Fibroblast of skin of right biceps (primary cell): ENCODE measurements around the gene SPINDOC.

Experiments
- DNase-seq: peaks from one replicate; pipeline ENCODE4 v3.0.0-alpha.2; 2013

The SPINDOC gene

DNA sequence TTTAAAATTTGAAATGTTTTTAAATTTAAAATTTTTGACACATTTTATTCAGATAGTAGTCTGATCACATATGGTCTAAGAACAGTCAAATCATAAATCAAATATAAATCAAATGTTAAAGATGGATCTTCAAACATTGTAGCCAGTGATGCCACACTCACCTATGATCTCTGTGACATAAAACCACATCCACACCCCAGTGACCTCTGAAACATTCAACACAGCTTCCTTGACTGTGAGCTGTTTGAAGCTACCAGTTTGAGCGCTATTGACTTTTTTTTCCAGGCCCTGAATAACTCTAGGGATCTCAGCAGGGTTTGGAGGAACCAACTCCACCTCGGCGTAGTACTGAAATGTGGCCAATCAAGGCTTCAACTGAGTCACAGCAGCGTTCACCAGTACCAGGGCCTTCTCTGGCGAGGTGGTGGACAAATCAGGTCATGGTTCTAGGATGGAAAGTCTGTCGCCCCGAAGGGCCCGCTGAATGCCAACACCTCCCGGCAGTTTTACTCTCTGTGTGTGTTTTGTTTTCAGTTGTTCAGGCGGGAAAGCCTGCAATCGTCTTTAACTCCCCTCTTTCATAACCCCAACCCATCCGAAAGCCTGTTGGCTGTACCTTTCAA, 21.4 kb downstream of the SPINDOC start:
- no peak for DNase-seq

DNA sequence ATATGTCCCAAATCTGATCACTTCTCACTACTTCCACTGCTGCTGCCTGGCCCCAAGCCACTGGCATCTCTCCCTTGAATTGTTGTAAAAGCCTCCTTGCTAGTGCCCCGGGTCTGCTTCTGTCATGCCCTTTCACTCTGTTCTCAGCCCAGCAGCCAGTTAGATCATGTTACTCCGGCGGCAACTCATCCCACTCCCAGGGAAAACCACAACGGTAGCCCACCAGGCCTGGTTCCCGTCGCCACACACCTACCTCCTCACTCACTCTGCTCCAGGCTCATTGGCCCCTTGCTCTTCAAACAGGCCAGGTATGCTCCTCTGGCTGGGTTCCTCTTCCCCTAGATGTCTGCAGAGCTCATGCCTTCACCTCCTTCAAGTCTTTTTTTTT, 21.9 kb downstream of the SPINDOC start:
- DNase-seq: no peak

DNA sequence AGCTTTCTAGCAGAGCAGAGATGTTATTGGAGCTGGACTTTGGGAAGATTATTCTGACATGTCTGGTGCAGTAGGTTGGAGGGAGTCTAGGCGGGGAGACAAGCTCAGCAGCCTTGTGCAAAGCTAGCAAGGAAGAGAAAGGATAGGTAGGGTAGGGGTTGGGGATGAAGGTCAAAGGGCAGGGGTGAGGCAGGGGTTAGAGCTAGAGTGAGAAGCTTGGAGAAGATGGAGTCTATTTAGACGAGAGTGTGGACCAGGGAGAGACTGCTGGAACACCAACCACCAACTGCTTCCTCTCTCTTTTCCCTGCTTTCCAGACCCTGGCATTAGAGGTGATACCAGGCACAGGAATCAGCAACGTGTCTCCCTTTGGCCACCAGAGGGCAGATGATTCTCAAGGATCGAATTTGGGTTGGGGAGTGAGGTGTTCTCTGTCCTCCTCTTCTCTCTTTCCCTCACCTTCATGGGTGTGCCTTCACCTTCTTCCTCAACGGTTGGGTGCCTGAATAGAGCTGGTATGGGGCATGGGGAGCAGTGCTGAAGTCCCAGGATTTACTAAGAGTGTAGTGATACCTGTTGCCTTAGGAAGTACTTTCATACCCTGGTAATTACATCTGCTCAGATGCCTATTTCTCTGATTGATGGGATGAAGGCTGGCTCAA, 23.9 kb downstream of the SPINDOC start:
- peak; percentile 69 for DNase-seq

DNA sequence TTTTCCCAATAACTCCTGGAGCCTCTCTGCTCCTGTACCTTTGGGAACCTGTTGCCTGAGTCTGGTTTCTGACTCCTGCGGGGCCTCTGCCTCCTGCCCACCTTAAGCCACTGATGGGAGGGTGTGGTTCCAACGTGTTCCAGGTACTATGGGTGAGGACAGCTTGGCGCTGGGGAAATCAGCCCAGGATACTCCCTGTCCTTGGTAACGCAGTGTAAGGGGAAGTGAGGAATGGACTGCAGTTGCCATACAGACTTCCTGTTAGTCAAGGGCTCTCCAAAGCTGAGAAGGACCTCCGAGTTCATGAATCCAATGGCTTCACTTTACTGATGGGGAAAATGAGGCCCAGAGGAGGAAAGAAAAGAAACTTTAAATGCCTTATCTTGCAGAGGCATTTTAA, 24.5 kb downstream of the SPINDOC start:
- no peak for DNase-seq

DNA sequence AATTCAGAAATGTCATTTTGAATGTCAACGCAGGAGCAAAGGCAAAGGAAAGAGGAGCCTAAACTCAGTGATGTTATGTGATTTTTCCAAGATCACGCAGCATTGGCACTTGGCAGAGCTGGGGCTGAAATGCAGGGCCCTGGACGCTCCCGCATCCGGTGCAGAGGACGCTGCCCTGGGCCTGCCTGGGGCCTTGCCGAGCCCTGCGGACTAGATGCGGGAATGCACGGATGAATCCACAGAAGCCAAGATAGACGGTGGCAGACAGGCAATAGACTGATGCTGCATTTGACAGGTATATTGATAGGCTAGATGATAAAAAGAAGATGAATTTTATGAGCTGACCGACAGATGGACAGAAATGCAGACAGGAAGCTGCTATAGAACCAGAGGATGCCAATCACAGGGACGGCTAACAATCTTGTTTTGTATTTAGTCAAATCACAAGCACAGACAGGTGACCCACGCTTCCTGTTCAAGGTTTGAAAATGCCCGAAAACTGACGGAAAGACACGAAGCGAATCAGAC, 25.0 kb downstream of the SPINDOC start:
- DNase-seq: no peak

DNA sequence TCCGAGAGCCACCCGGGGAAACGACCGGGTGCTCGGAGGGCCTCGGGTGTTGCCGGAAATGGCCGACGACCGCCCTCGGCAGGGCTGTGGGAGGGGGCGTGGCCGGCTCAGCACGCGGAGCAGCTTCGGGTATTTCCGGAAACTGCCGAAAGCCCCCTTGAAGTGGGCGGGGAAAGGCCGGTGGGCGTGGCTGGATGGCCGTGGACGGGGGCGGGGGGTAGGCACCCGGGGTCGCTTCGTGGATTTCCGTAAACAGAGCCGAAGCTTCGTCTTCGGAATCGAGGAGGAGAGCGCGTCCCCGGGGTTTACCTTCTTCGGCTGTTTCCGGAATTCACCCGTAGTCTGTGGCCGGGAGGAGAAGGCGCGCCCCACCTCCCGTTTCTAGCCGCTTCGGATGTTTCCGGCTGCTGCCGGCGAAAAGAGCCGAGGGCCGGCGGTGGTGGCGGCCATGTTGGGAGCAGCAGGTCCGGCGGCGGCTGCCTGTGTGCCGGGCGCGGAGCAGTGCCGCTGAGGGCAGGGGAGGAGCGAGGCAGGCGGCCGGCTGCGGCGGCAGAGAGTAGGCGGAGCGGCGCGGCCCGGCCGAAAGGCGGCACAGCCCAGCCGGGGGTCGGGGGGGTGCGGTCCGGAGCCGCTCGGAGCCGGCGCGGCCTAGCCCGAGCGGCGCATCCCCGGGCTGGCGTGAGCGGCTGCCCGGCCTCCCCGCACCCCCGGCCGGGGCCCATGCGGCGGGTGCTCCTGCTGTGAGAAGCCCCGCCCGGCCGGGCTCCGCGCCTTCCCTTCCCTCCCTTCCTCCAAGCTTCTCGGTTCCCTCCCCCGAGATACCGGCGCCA, 25.6 kb downstream of the SPINDOC start, which contains the start of gene MARK2:
TSS of gene MARK2 (plus strand) at position 433 of the 830 bp plus-strand sequence. CDS start at position 830, 397 bp downstream.
- peak; percentile 98 for DNase-seq

DNA sequence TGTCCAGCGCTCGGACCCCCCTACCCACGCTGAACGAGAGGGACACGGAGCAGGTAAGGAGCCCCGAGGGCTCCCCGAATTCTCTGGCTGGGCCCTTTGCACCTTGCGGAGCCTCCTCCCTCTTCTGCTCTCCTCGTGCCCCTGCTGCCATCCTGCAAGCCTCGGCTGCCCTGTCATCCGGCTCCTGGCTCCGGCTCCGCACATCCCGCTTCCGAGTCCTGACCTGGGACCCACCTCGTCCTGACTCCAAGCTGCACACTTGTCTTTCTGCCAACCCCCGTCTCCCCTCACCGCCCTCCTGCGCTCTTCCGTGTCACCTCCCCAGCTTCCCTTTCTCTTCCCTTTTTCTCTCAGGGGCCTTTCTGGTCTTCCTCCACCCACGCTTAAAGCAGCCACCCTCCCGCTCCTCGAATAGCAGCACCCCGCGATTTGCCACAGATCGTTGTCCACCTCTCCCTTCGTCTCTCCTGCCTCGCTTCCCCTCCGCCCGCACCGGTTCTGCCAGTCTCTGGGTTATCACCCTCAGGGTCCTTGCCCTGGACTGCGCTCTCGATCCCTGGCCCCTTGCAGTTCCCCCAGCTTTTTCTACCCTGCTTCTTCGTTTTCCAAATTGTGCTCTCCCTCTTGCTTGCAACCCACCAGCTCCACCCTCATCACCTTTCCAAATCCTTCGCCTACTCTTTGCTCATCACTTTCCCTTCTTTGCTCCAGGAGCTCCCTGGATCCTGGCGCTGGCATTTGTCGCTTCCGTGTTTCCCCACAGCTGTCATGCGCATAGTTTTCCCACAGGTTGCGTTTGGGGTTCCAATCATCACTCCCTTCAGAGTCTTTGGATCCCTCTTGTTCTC, 26.5 kb downstream of the SPINDOC start:
- DNase-seq: peak; percentile 10

DNA sequence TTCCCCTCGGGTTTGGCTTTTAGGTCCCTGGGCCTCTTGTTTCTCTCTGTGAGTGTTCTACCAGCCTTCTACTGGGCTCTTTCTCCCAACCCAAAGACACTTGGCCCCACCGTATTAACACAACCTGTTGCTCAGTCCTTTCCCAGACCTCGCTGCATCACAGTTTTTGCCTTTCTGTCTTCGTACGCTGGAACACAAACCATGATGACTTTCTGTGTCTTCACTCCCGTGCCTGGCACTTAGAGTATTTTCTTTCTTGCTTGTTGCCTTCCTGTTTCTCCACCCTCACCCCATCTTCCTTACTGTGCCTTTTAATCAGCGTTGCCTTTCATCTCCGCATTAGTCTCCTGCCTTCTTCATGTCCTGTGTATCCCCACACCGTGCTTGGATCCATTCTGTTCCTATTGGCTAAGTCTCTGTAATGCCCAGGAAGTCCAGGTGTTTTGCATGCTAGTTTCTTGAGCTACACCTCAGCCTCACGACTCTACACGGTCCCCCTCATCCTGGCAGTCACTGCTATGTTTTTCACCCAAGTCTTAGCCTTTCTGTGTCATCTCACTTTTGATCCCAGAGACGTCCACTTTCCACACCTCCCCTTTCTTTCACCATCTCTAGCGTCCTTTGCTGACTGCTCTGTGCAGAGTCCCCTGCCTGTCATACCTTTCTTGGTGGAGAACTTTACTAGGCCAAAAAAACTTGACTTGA, 27.3 kb downstream of the SPINDOC start:
- DNase-seq: no peak

DNA sequence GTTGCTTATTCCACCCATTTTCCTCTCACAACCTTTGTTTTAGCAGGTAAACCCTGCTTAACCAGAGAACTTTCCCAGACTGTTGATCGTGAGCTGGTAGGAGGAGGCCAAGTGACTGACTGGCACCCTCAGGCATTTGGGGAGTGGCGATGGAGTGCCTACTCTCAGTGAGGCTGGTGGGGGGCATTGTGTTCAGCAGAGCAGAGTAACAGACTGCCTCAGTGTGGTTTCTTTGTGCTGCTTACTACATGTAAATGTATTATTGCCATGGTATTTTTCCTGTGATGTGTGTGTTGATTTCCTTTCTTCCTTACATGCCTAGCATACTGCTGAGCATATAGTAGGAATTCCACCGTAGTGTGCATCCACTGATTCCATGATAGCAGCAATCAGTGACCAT, 28.3 kb downstream of the SPINDOC start:
- DNase-seq: peak; percentile 47

DNA sequence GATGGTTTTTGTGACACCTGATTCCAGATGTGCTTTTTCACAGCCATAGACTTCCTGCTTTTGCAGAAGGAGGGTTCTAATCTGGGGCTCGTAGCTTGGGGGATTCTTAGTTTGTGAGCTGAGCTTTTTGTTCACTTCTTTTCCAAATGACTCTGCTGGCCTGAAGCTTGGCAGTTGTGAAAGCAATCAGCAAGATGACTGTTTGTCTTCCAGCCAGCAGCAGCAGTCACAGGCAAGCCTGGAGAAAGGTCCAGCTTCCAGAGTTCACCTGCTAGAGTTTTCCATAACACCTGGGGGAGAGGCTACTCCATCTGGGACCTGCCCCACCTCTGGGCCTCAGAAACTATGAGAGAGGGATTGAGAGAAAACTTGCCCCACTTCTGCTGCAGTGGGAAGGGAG, 29.8 kb downstream of the SPINDOC start:
- DNase-seq: no peak

DNA sequence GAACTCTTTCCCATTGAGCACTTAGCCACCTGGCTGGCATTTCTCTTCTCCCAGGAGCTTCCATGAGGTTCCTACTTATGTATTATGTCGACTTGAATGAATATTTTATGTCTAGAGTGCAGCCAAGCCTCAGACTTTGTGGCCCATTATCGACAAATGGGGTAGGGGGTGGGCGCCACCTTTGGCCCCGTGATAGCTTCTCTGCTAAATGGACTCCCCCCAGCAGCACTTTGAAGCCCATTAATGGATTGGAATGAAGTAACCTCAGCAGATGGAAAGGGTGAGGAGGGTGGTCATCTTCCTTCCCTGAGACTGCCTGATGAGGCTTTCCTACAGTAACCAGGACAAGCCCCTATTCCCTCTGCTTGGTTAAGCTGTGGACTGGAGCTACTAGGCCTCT, 31.6 kb downstream of the SPINDOC start:
- no peak for DNase-seq

DNA sequence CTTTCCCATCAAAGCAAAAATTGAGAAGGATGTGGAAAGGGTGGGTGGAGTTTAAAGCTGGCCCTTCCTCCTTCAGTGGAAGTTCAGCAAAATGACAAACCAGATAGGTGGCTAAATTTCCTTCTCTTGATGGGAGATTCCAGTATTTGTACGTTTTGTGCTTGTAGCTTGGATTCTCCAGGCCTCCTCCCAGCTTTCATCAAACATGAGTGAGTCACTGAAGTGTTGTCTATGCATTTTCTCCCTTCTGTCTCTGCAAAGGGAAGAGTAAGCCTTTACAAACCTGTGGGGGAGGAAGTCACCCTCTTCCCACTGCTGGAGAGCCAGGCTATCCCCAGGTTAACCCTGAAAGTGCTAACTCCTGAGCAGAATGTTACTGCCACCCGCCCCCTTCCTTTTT, 32.0 kb downstream of the SPINDOC start:
- peak; percentile 82 for DNase-seq

DNA sequence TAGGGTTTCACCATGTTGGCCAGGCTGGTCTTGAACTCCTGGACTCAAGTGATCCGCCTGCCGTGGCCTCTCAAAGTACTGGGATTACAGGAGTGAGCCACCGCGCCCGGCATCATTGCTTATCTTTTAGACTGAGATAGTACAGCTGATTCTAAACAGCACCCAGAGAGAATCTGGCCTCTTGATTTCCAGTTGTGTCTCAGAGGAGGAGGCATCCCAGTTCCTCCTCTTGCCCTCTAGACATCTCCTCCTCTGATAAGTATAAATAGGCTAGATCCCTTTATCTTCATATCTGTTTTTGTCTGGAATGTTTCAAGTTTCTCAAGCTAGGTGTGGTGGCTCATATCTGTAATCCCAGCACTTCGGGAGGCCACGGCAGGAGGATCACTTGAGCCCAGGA, 32.7 kb downstream of the SPINDOC start:
- no peak for DNase-seq

DNA sequence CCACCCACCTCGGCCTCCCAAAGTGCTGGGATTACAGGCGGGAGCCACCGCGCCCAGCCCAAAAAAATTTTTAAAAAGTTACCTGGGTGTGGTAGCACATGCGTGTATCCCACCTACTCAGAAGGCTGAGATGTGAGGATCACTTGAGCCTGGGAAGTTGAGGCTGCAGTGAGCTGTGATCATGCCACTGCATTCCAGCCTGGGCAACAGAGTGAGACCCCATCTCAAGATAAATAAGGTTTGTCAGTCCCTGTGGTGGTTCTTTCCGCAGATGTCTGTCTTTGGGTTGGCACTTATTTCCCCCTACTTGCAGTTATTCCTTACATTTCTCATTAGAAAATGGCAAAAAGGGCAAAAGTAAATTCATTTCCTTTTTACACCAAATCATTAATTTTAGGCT, 33.6 kb downstream of the SPINDOC start:
- DNase-seq: no peak

DNA sequence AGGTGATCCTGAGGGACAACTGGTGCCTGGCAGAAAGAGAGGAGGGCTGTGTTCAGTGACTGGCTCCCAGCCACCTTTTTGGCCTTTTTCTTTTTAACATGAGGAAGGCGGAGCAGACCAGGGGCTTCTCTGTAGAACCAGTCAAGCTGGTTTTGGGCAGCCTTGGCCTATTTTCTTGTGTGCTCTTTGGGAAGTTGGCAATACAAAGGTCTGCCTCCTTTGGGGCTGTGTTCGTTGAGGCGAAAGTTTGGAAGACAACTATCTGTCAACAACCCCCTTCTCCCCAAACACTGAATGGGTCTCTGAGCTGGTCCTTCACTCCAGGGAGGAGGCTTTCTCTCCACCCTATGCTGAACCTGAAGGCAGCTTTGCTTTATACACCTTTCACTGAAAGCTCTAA, 34.1 kb downstream of the SPINDOC start:
- DNase-seq: no peak

DNA sequence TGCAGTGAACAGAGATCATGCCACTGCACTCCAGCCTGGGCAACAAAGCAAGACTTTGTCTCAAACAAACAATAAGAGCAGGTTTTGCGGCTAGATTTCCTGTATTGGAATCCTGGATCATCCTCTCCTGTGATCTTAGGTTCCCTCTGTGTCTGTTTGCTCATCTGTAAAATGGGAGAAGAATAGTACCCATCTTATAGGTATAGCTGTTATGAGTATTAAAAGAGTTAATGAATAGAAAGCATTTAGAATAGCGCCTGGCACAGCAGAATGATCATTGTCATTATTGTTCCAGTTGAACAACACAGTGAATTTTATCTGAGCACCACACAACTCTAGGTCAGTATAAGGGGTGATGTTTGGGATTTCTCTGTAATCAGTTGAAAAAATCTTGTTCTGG, 36.4 kb downstream of the SPINDOC start:
- no peak for DNase-seq

DNA sequence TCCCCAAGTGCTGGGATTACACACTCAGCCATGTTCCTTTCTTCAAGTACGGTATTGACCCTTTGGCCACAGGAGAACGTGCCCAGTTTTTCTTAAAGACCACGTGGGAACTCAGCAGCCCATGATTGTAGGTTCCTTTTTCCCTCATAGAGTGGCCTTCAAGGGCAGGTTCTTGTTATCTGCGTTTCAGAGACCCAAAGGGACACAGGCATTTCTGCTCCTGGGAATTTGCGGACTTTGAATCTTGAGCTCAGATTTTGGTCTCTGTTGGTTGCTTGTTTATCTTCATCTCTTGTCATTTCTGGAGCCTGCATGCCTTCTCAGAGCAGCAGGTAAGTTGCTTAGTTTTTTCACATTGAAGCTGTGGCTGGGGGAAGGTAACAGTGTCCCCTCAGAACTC, 37.7 kb downstream of the SPINDOC start:
- no peak for DNase-seq

DNA sequence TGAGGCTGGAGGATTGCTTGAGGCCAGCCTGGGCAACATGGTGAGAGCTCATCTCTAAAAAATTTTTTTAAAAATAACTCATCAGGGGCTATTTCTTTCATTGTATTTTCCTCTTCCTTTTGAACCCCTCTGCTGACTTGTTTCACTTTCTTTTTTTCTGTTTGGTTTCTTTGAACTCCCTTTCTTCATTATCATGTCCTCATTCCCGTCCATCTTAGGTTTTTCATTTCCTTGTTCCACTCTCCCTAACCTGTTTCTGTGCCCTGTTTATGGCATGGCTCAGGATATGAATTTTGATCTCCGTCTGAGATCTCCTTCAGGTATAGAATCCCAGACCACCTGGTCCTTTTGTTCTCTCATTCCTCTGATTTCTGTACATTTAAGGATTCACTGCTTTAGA, 38.1 kb downstream of the SPINDOC start:
- no peak for DNase-seq

DNA sequence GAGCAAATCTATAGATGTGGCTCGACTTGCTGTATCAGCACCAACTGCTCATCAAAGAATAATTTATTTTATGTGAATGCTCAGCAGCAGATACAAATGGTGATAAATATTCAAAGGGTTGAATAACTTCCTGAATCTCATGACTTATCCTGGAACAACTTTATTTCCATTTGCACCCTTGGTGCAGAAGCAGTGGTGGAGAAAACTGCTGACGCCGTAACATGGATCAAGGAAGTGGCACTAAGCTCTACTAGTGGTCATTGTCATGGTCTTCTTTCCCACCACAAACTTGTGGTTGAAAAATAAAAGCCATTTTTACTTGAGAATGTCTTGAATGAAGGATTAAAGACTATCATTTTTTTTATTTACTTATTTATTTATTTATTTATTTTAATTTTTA, 40.2 kb downstream of the SPINDOC start:
- no peak for DNase-seq

DNA sequence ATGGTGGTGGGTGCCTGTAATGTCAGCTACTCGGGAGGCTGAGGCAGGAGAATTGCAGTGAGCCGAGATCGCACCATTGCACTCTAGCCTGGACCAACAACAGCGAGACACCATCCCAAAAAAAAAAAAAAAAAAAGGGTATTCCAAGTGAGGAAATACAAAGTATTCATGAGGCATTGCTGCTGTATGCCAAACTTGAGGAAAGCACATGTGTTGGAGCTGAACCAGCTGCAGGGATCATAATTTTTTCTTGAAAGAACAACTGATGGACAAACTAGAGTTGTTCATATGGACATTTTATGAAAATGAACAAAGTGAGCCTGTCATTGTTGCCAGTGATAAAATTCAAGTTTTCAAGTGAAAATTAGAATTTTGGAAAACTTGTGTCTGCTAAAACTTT, 41.4 kb downstream of the SPINDOC start:
- DNase-seq: no peak

DNA sequence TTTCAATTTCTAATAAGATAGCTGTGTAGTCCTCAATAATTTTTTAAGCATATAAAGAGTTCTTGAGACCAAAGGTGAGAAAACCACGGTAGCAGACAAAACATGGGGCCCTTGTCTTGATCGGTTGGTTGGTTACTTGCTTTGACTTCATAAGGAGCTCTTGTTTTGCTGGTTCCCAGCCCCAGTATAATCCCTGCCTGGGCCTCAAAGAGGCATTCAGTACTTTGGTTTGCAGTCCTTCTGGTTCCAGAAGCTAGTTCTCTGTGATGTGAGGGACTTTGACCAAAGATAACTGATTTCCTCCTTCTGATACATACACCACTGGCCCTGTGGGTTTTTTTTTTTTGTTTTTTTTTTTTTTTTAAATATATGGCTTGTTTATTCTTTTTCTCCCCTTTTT, 42.7 kb downstream of the SPINDOC start:
- no peak for DNase-seq
